HepG2 (cell line): ENCODE results near the gene KDM8. TPM values are rescaled to one million over a fixed set of nuclear protein-coding genes. Genes with fewer than 3 reads are reported as not detected.

Experiments used
- ATAC-seq: fragments of 200-7000 bp; cut with Tn5 transposase; 3 replicates; pipeline ENCODE4 v1.9.1; 2020; ENCODE audit warnings: mild to moderate bottlenecking, moderate library complexity
- BruUV-seq: library from RNA; stranded (reverse); fragments of 400-500 nt; replicated peaks from 2 replicates; lab custom pipeline; 2021; lab: Mats Ljungman, UMichigan
- CTCF ChIA-PET: fragments of 300-600 bp; formaldehyde crosslinking; extraction: SDS; loops from one replicate; lab custom pipeline; 2021; ENCODE audit warnings: low total read pairs, inconsistent platforms, low intra/inter-chr PET ratio; lab: Yijun Ruan, JAX
- POLR2A ChIA-PET: fragments of 350-600 bp; sonication (Branson Sonifier 250); formaldehyde crosslinking; loops from one replicate; lab custom pipeline; 2020; ENCODE audit warnings: antibody characterized with exemption, inconsistent platforms; lab: Yijun Ruan, JAX
- DNase-seq: peaks from one replicate; pipeline ENCODE4 v3.0.0-alpha.2; 2015; ENCODE audit warnings: low spot score
- FAIRE-seq: peaks from 3 replicates; lab custom pipeline; 2011; peaks lifted over from hg19 to GRCh38; lab: Jason Lieb, UNC
- H2AFZ ChIP-seq: one replicate; pipeline ENCODE4 v1.6.1; 2011; ENCODE audit warnings: low read length, inconsistent platforms
- H3K27ac ChIP-seq: fragments of 300-600 bp; 3 replicates; pipeline ENCODE4 v1.8.0; 2011; ENCODE audit warnings: mixed run types, mild to moderate bottlenecking, mixed read lengths, low read length, inconsistent platforms; ENCODE audit not compliant: insufficient read depth; ENCODE audit errors: extremely low read length
- H3K27me3 ChIP-seq, 2 experiments: fragments of 200-600 bp in 1 of 2; 2 replicates in 1 of 2; 3 replicates in 1 of 2; pipeline versions ENCODE4 v1.6.0 to v1.8.0; 2011; ENCODE audit warnings: low read length in 2 of 2, mild to moderate bottlenecking in 2 of 2, moderate library complexity in 2 of 2, inconsistent platforms in 1 of 2; ENCODE audit not compliant: insufficient read depth in 2 of 2, control insufficient read depth in 1 of 2
- H3K36me3 ChIP-seq, 2 experiments: fragments of 200-600 bp in 1 of 2; replicated peaks in 1 of 2; 2 replicates in 1 of 2; 3 replicates in 1 of 2; pipeline versions ENCODE4 v1.5.1 to v1.8.0; 2011; ENCODE audit warnings: low read length in 2 of 2, inconsistent platforms in 1 of 2; ENCODE audit not compliant: insufficient read depth in 2 of 2, control insufficient read depth in 1 of 2
- H3K4me1 ChIP-seq: 2 replicates; pipeline ENCODE4 v1.5.1; 2012; ENCODE audit warnings: low read length, inconsistent platforms; ENCODE audit not compliant: insufficient read depth
- H3K4me2 ChIP-seq: 2 replicates; pipeline ENCODE4 v1.6.0; 2011; ENCODE audit warnings: low read depth, low read length, inconsistent platforms
- H3K4me3 ChIP-seq, 3 experiments: fragments of 200-600 bp in 1 of 3; sonication (generic), shearing (Covaris generic) in 1 of 3; replicated peaks in 1 of 3; 2 replicates each; pipeline ENCODE4 v1.5.1; 2011 to 2016; ENCODE audit warnings: low read length in 3 of 3, inconsistent platforms in 2 of 3, low read depth in 2 of 3, mild to moderate bottlenecking in 2 of 3, control low read depth in 1 of 3, mixed read lengths in 1 of 3; ENCODE audit not compliant: insufficient read depth in 1 of 3
- H3K79me2 ChIP-seq: one replicate; pipeline ENCODE4 v1.6.1; 2011; ENCODE audit warnings: low read length, inconsistent platforms; ENCODE audit not compliant: insufficient read depth
- H3K9ac ChIP-seq: 2 replicates; pipeline ENCODE4 v1.6.0; 2011; ENCODE audit warnings: mild to moderate bottlenecking, low read depth, low read length, inconsistent platforms; ENCODE audit not compliant: insufficient read depth
- H3K9me3 ChIP-seq: 2 replicates; pipeline ENCODE4 v1.5.1; 2012; ENCODE audit warnings: mild to moderate bottlenecking, low read length
- H4K20me1 ChIP-seq: 2 replicates; pipeline ENCODE4 v1.6.0; 2011; ENCODE audit warnings: inconsistent platforms, mild to moderate bottlenecking, low read length, moderate library complexity; ENCODE audit not compliant: insufficient read depth
- ISL2 ChIP-seq: sonication (generic); formaldehyde crosslinking; IDR thresholded peaks from 2 replicates; pipeline ENCODE4 v1.5.0; 2020; ENCODE audit warnings: missing genetic modification reagents
- JDP2 ChIP-seq: sonication (generic); formaldehyde crosslinking; IDR thresholded peaks from 2 replicates; pipeline ENCODE4 v1.8.1; 2022; ENCODE audit warnings: missing genetic modification reagents, borderline replicate concordance
- RAD21 ChIP-seq: fragments of 450-650 bp; formaldehyde crosslinking; IDR thresholded peaks from 2 replicates; pipeline ENCODE4 v1.5.0; 2020; ENCODE audit warnings: mild to moderate bottlenecking
- ZNF20 ChIP-seq: sonication (generic); formaldehyde crosslinking; IDR thresholded peaks from 2 replicates; pipeline ENCODE4 v1.4.0; 2020; ENCODE audit warnings: mild to moderate bottlenecking, moderate library complexity, missing genetic modification reagents
- ZNF256 ChIP-seq: sonication (generic); formaldehyde crosslinking; conservative IDR thresholded peaks from 2 replicates; pipeline ENCODE4 v1.4.0; 2020; ENCODE audit warnings: missing genetic modification reagents
- ZNF34 ChIP-seq: sonication (generic); formaldehyde crosslinking; IDR thresholded peaks from 2 replicates; pipeline ENCODE4 v1.4.0; 2020; ENCODE audit warnings: mild to moderate bottlenecking, missing genetic modification reagents, borderline replicate concordance
- ZNF44 ChIP-seq: sonication (generic); formaldehyde crosslinking; IDR thresholded peaks from 2 replicates; pipeline ENCODE4 v1.5.1; 2020; ENCODE audit warnings: mild to moderate bottlenecking, missing genetic modification reagents
- ZNF547 ChIP-seq: sonication (generic); formaldehyde crosslinking; IDR thresholded peaks from 2 replicates; pipeline ENCODE4 v1.5.1; 2020; ENCODE audit warnings: mild to moderate bottlenecking, missing genetic modification reagents
- ZNF577 ChIP-seq: sonication (generic); formaldehyde crosslinking; IDR thresholded peaks from 2 replicates; pipeline ENCODE4 v1.4.0; 2020; ENCODE audit warnings: mild to moderate bottlenecking, low read depth, missing genetic modification reagents, borderline replicate concordance
- WGBS: methylation state at CpG from one replicate; pipeline ENCODE4 v1.1.6; 2017; ENCODE audit warnings: low lambda C conversion rate; 5-methylcytosine and 5-hydroxymethylcytosine counted together
- in situ Hi-C: cut with HindIII; loops from 2 replicates; pipeline ENCODE4 v1.10.0; 2017; ENCODE audit warnings: low pct_unique_long_range_greater_than_20kb; ENCODE audit not compliant: extremely low pct_ligation_motif_present
- intact Hi-C: fragments of 100-400 bp; cut with micrococcal nuclease; formaldehyde crosslinking; loops from one replicate; pipeline ENCODE4 v1.10.0; 2022; ENCODE audit not compliant: unreplicated experiment
- polyA plus RNA-seq, 8 experiments: library from polyadenylated mRNA; depleted of rRNA in 3 of 8; stranded (reverse) in 7 of 8; unstranded in 1 of 8; fragments of >200 nt; fragmentation: Illumina TruSeq in 4 of 8; extraction: Trizol in 4 of 8; gene quantifications; 2 replicates each; pipeline versions ENCODE4 v1.2.1 to v1.2.3, GENCODE V29; 2011 to 2016; ENCODE audit warnings: low read depth in 4 of 8, missing spikeins in 1 of 8, mixed read lengths in 1 of 8; ENCODE audit not compliant: insufficient read depth in 1 of 8
- total RNA-seq, 5 experiments: library from RNA; depleted of rRNA; stranded (reverse); fragments of >200 nt; fragmentation: Illumina TruSeq; extraction: Trizol; gene quantifications; 2 replicates each; pipeline ENCODE4 v1.2.3, GENCODE V29; 2016; ENCODE audit warnings: low read depth in 1 of 5
- TF ChIP-seq, protein P1 (sequence below): sonication (generic); formaldehyde crosslinking; IDR thresholded peaks from 2 replicates; pipeline ENCODE4 v1.4.0; 2020; ENCODE audit warnings: missing genetic modification reagents, borderline replicate concordance
- TF ChIP-seq, protein P2 (sequence below): sonication (generic); formaldehyde crosslinking; IDR thresholded peaks from 2 replicates; pipeline ENCODE4 v1.4.0; 2020; ENCODE audit warnings: missing genetic modification reagents
- TF ChIP-seq, protein P3 (sequence below): sonication (generic); formaldehyde crosslinking; IDR thresholded peaks from 2 replicates; pipeline ENCODE4 v1.8.0; 2023; ENCODE audit warnings: mild to moderate bottlenecking, missing genetic modification reagents
- TF ChIP-seq, protein P4 (sequence below): sonication (generic); formaldehyde crosslinking; IDR thresholded peaks from 2 replicates; pipeline ENCODE4 v1.4.0; 2020; ENCODE audit warnings: missing genetic modification reagents
- TF ChIP-seq, protein P5 (sequence below): sonication (generic); formaldehyde crosslinking; IDR thresholded peaks from 2 replicates; pipeline ENCODE4 v1.5.0; 2020; ENCODE audit warnings: missing genetic modification reagents

Gene KDM8
- total and polyA plus RNA-seq, 2 of the 13 experiments (the other 11 are each of a cell fraction or from before 2014, with no cell fraction given), result 3.3 to 8.6 TPM

DNA sequence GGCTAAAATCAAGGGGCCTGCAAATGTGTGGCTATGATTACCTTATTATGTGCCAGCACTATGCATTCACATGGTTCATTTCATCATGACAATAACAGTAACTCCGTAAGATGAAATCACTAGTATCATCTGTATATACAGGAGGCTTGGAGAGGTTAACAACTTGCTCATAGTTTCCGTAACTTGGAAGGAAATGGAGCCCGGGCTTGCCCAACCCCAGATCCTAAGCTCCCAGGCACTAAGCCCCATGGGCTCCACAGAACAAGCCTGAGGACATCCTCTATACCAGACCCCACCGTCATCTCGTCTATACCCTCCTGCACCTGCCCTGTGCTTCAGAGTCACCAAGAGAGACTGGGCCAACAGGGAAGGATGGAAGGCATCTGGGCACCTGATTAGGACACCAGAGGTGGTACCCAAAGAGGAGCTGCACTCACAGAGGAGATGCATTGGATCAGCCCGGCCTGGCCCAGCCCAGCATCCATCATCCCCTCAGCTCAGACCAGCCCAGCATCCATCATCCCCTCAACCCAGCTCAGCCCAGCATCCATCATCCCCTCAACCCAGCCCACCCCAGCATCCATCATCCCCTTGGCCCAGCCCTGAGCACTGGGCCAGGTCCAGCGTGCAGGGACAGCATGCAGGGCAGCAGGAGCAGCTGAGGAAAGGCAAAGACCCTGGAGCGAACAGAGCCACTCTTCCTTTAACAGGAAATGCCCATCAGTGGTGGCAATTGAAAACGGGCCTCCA is 36.8 kb downstream of the KDM8 start:
- no peaks in the 10 kb centered on the region for H3K9me3 ChIP-seq
- intact Hi-C loops (no loop called here), in situ Hi-C loops (no loop called here)
- DNase-seq (no peak), ATAC-seq (no peak), FAIRE-seq (no peak)
- no peak overlapping the region for H3K27ac ChIP-seq
- CTCF ChIA-PET, result no interaction called here
- POLR2A ChIA-PET, result no interaction called here
- H3K79me2 ChIP-seq, result peaks cover 4% of the 10 kb centered on the region
- no peaks in the 10 kb centered on the region for H4K20me1 ChIP-seq
- no TSS peak for BruUV-seq
- 89% methylated on average over 9 of the region's 9 CpGs for WGBS
- peaks cover 21% of the 10 kb centered on the region for H3K4me1 ChIP-seq
- H3K9ac ChIP-seq, result no peak overlapping the region
- peaks cover 3 to 11% of the 10 kb centered on the region in 2 experiments for H3K36me3 ChIP-seq
- no peaks in the 10 kb centered on the region for H3K27me3 ChIP-seq
- H3K4me3 ChIP-seq, result no peak overlapping the region
- no peak overlapping the region for H2AFZ ChIP-seq
- H3K4me2 ChIP-seq, result no peak overlapping the region
- no peak for TF ChIP-seq JDP2 (CRISPR knock-in tag)
- TF ChIP-seq ZNF547 (CRISPR knock-in tag), result no peak
- TF ChIP-seq ZNF256, result no peak
- TF ChIP-seq ZNF34, result no peak
- no peak for TF ChIP-seq ISL2 (CRISPR knock-in tag)
- TF ChIP-seq ZNF577 (CRISPR knock-in tag), result no peak
- TF ChIP-seq, protein P1, sequence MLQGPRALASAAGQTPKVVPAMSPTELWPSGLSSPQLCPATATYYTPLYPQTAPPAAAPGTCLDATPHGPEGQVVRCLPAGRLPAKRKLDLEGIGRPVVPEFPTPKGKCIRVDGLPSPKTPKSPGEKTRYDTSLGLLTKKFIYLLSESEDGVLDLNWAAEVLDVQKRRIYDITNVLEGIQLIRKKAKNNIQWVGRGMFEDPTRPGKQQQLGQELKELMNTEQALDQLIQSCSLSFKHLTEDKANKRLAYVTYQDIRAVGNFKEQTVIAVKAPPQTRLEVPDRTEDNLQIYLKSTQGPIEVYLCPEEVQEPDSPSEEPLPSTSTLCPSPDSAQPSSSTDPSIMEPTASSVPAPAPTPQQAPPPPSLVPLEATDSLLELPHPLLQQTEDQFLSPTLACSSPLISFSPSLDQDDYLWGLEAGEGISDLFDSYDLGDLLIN (CRISPR knock-in tag), result no peak
- TF ChIP-seq RAD21 (CRISPR knock-in tag), result no peak
- TF ChIP-seq, protein P2, sequence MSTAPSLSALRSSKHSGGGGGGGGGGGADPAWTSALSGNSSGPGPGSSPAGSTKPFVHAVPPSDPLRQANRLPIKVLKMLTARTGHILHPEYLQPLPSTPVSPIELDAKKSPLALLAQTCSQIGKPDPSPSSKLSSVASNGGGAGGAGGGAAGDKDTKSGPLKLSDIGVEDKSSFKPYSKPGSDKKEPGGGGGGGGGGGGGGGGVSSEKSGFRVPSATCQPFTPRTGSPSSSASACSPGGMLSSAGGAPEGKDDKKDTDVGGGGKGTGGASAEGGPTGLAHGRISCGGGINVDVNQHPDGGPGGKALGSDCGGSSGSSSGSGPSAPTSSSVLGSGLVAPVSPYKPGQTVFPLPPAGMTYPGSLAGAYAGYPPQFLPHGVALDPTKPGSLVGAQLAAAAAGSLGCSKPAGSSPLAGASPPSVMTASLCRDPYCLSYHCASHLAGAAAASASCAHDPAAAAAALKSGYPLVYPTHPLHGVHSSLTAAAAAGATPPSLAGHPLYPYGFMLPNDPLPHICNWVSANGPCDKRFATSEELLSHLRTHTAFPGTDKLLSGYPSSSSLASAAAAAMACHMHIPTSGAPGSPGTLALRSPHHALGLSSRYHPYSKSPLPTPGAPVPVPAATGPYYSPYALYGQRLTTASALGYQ (CRISPR knock-in tag), result no peak
- TF ChIP-seq ZNF20 (CRISPR knock-in tag), result no peak
- TF ChIP-seq, protein P3, sequence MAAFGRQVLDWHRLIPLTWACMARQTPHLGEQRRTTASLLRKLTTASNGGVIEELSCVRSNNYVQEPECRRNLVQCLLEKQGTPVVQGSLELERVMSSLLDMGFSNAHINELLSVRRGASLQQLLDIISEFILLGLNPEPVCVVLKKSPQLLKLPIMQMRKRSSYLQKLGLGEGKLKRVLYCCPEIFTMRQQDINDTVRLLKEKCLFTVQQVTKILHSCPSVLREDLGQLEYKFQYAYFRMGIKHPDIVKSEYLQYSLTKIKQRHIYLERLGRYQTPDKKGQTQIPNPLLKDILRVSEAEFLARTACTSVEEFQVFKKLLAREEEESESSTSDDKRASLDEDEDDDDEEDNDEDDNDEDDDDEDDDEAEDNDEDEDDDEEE (CRISPR knock-in tag), result no peak
- TF ChIP-seq, protein P4, sequence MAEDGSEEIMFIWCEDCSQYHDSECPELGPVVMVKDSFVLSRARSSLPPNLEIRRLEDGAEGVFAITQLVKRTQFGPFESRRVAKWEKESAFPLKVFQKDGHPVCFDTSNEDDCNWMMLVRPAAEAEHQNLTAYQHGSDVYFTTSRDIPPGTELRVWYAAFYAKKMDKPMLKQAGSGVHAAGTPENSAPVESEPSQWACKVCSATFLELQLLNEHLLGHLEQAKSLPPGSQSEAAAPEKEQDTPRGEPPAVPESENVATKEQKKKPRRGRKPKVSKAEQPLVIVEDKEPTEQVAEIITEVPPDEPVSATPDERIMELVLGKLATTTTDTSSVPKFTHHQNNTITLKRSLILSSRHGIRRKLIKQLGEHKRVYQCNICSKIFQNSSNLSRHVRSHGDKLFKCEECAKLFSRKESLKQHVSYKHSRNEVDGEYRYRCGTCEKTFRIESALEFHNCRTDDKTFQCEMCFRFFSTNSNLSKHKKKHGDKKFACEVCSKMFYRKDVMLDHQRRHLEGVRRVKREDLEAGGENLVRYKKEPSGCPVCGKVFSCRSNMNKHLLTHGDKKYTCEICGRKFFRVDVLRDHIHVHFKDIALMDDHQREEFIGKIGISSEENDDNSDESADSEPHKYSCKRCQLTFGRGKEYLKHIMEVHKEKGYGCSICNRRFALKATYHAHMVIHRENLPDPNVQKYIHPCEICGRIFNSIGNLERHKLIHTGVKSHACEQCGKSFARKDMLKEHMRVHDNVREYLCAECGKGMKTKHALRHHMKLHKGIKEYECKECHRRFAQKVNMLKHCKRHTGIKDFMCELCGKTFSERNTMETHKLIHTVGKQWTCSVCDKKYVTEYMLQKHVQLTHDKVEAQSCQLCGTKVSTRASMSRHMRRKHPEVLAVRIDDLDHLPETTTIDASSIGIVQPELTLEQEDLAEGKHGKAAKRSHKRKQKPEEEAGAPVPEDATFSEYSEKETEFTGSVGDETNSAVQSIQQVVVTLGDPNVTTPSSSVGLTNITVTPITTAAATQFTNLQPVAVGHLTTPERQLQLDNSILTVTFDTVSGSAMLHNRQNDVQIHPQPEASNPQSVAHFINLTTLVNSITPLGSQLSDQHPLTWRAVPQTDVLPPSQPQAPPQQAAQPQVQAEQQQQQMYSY, result no peak
- TF ChIP-seq, protein P5, sequence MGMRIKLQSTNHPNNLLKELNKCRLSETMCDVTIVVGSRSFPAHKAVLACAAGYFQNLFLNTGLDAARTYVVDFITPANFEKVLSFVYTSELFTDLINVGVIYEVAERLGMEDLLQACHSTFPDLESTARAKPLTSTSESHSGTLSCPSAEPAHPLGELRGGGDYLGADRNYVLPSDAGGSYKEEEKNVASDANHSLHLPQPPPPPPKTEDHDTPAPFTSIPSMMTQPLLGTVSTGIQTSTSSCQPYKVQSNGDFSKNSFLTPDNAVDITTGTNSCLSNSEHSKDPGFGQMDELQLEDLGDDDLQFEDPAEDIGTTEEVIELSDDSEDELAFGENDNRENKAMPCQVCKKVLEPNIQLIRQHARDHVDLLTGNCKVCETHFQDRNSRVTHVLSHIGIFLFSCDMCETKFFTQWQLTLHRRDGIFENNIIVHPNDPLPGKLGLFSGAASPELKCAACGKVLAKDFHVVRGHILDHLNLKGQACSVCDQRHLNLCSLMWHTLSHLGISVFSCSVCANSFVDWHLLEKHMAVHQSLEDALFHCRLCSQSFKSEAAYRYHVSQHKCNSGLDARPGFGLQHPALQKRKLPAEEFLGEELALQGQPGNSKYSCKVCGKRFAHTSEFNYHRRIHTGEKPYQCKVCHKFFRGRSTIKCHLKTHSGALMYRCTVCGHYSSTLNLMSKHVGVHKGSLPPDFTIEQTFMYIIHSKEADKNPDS, result no peak
- no peak for TF ChIP-seq ZNF44 (CRISPR knock-in tag)
